HUDEP-2 (cell line): ENCODE results near the gene NOS1AP.
A peak's percentile ranks its signal among the peaks of the same experiment; 100 is the strongest.

Experiments
- DNase-seq, 76 experiments: peaks; one replicate each; lab custom pipeline; 2025; ENCODE audit not compliant: unreplicated experiment in 76 of 76; lab: John Stamatoyannopoulos, UW

Gene NOS1AP

DNA sequence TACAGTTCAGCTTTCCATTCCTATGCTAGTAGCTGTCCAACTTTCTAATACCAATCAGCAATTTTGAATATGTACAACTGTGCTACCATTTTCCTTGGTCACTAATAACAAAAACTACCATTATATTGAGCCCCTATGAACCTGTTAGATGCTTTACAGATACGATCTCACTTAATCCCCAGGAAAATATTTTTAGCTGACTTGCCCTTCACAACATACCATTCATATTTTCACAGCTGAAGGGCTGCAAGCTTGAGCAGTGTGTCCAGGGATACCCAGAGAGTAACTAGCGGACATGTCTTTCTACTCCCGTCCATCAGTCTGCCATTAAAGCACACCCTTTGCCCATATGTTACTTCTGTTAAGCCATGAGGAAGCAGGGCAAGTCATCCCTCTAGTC is 166.7 kb downstream of the NOS1AP start:
- DNase-seq = no peak

GRCh38 chr1:162236618-162237017 is 167.1 kb downstream of the NOS1AP start:
- no peak for DNase-seq

GRCh38 chr1:162240577-162240976 is 171.1 kb downstream of the NOS1AP start:
- no peak for DNase-seq

GRCh38 chr1:162242804-162243203 is 173.3 kb downstream of the NOS1AP start:
- no peak for DNase-seq

DNA sequence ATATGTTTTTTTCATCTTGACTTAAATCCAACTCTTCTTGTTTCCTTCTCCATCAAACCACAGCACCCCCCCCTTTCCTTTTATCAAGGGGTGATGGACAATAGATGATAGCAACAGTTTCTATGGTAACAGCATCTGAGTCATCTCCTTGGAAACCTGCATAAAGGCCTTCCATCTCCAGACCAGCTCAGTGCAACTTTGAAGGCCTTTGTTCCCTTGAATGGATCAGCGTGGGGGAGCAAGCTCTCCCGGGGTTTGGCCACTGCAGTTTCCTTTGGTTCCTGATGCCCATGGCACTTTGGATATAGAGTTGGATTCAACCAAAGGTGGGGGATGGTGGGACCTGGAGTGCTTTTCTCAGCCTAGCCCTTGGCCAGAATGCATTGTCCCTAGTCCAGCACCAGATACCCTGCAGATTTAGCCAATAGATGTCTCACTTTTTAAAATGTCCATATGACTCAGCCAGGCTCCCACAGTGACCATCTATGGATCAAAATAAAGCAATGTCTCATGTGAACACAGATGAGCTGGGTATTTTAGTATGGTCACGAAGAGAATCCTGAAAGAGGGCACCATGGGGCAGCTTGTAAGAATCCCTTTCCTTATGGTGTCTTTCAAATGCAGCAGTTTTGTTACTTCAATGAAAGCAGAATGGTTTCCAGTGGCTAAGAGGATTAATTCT is 179.5 kb downstream of the NOS1AP start:
- DNase-seq = no peak

DNA sequence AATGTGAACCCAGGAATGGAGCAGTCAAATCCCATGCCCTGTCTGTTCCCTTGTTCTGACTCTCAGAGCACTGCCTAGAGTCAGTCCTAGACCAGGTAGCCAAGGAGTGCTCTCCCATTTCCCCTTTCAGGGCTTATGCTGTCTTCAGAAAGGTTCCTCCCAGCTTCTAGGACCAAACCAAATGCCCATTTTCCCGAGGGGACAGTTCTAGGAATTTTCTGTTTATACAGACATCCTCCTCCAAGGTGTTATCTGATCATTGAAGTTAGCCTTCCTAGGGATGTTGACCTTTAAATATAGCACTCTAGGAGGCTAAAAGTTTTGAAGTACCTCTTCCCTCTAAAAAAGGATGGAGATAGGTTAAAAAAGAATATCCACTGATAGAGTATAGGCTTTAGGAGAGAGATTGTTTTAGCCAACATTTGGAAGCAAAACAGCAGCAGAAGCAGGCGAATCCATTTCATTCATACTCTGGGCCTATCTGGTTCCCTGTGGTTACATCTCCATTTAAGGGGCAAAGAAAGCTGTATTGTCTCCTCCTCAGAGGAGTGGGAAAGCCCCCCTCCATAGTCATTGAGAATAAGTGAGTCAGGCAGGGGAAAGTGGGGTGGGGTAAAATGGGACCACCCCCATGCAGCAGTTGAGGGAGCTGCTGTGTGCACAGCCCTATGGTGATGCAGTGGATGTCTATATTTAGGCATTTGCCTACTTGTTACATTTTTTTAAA is 180.7 kb downstream of the NOS1AP start:
- no peak for DNase-seq

- DNase-seq = no peak
Measured at GRCh38 chr1:162251102-162251501, 181.6 kb downstream of the NOS1AP start.

- no peak for DNase-seq
Measured at GRCh38 chr1:162252214-162252613, 182.7 kb downstream of the NOS1AP start.

- DNase-seq = no peak
Measured at GRCh38 chr1:162253790-162254189, 184.3 kb downstream of the NOS1AP start.

- no peak for DNase-seq
Measured at GRCh38 chr1:162256287-162256686, 186.8 kb downstream of the NOS1AP start.

DNA sequence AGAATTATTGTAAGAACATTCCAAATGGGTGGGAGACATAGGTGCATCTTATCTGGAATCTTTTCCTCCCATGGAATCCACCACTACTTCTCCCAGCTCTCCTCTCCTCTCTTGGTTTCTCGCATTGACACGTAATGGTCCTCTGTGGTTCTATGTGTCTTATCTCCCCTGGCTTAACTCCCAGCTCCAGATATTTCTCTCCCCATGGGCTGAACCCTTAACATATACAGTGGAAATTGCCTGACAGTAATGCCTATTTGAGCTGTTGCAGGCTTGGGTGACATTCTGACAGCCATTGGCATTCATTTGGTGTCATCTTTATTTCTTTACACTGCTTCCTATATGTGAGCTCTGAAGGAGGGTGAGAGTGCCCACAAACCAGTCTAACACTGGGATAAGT is 188.9 kb downstream of the NOS1AP start:
- no peak for DNase-seq

DNA sequence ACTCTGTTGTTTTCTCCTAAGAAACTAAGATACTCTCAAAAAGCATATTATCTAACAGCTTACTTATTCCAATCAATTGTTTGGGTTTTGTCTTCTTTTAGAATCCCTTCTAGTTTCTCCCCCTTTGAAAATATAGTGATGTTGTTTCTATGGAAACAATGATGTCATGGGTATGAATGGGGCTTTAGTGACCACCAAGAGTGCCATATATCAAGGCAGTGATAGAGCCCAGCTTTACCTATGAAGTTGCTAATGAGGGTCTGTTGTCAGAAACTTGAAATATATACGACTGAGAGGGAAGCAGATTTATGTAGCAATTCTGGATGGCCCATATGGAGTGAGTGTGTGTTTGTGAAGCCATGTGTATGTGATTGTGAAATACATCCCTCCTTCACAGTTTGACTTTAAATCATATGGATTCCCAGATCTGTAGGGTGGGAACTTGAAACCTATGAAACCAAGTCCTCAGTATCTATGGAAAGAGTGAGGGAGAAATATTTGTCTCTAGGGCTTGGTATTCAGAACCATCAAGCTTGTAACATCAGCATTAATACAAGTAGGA is 190.5 kb downstream of the NOS1AP start:
- no peak for DNase-seq

DNA sequence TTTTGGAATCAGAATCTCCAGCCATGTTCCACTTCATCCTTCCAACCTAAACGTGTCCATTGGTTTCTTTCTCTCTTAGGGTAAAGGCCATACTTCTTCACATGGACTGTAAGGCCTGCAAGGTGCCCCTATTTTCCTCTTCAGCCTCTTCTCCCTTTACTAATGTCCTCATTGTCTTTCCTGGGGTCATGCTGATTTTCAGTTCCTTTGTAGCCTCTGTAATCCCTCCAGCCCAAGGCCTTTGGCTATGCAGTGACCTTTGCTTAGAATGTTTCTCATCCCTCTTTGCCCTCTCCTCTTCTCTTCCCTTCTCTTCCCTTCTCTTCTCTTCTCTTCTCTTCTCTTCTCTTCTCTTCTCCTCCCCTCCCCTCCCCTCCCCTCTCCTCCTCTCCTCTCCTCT is 194.6 kb downstream of the NOS1AP start:
- DNase-seq = no peak

DNA sequence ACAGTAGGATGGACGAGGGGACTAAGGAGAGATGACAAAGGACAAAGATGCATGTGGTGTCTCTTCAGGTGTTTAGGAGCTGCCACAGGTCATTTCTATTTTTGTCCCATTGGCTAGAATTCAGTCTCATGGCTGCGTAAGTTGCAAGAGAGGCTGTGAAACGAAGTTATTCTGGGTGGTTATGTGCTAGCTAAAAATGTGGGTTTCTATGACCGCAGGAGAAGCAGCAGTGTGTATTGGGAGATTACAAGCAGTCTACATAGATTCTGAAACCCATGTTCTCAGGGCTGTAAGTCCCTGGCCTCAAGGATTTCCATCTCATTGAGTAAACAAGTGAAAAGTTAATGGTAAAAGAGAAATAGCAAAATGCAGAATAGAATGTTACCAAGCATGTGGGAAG is 196.5 kb downstream of the NOS1AP start:
- no peak for DNase-seq

GRCh38 chr1:162270016-162270770 is 200.7 kb downstream of the NOS1AP start:
- DNase-seq = no peak

DNA sequence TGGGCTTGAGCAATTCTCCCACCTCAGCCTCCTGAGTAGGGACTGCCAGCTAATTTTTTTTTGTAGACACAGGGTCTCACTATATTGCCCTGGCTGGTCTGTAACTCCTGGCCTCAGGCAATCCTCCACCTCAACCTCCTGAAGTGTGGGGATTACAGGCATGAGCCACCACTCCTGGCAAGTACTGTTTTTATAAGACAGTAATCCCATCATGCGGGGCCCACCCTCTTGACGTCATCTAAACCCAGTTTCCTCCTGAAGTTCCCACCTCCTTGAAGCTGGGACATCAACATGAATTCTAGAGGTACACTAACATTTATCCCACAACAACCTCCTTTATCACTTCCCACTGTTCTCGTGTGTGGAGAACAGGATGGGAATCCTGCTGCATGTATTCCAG is 202.5 kb downstream of the NOS1AP start:
- DNase-seq = no peak

DNA sequence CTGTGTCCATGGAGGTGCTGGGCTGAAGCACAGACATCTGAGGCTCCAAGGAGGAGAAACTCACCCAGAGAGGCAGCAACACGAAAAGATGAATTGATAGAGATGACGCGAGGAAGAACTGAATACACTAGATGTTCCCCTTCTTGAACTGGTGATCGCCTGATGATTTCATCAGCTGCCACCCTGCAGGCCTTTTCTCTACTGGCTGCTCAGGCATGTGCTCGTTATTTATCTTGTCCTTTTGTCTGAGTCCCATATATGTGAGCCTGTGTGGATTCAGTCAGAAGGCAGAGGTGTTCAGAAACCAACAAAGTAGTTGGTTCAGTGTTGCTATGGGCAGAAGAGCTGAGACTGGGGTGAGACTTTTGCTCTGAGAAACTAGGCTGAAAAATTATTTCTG is 202.9 kb downstream of the NOS1AP start:
- no peak for DNase-seq

- DNase-seq = no peak
Measured at GRCh38 chr1:162275622-162276175, 206.2 kb downstream of the NOS1AP start.

- peak in 4 of 76 experiments; percentile 1 to 21 (median 3) for DNase-seq
Measured at GRCh38 chr1:162276493-162276892, 207.0 kb downstream of the NOS1AP start.

DNA sequence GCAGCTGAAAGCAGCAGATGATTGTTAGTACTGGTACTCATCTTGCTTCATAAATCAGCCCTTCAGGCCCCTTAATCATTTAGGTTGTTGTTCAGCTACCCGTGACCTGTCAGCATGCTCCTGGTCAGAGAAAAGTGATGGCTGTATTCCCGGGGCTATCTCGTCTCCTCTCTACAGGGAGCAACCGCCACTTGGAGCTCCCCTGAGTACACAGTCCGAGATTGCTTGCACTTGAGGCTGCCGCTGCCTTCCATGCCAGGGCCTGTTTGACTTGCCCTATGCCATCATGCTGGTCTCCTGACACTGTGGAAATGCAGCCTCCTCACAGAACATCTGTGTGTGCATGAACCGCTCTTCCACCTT is 209.6 kb downstream of the NOS1AP start:
- DNase-seq = no peak

DNA sequence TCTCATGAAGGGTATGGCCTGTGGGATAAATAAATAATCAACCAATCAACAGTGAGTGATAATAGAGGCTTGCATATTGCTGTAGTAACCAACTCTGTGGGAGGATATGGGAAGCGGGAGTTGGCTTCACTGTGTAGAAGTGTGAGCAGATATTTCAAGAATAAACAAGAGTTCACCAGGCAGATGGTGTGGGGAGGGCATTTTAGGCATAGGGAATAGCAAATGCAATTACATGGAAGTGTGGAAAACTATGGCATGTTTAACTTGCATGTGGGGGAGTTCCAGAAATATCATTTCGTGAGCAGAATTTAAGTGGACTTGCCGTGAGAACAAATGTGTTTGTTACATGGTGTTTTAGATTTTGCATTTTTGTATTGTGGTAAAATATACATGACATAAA is 211.9 kb downstream of the NOS1AP start:
- no peak for DNase-seq
